ACHN (cell line): ENCODE results near the gene ADAMTS5.

Experiments
- DNase-seq: peaks from one replicate; pipeline ENCODE4 v3.0.0-alpha.2; 2015
- in situ Hi-C: cut with HindIII; loops from 2 replicates; pipeline ENCODE4 v1.10.0; 2017; ENCODE audit warnings: low sequenced_read_pairs, low pct_ligation_motif_present, low pct_unique_long_range_greater_than_20kb

Gene ADAMTS5

DNA sequence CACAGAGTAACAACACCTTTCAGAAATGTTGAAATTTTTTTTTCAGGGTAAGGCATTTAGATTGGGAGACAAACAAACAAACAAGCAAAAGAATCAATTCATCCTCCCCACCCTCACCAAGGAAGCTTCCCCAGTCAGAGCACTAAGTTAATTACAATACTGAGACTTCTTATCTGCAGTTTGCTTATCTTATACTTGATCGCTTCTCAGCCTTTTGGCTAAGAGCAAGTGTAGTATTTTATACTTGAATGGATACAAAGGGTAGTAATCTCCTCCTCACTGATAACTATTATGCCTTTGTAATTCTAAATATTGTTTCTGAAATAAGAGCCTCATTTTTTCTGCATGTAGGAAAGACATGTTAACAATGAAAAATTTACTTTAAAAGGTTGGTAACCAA is 54.4 kb downstream of the ADAMTS5 start:
- in situ Hi-C loops, result no loop called here
- no peak for DNase-seq

DNA sequence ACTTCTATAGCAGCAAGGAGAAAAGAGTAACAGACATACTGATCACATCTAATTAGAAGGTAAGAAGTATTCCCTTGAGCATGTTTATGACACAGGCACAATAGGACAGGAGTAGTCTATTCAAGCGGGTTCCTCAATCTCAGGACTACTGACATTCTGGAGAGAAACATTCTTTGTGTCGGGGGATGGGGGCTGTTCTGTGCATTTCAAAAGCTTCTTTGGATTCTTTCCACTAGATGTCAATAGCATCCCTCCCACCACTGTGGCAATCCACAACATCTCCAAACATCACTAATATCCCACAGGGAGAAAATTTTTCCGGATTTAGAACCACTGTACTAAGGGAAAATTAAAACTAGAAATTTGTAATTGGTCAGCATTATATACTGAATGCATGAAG is 56.9 kb downstream of the ADAMTS5 start:
- in situ Hi-C loops, result no loop called here
- peak; percentile 40 for DNase-seq

DNA sequence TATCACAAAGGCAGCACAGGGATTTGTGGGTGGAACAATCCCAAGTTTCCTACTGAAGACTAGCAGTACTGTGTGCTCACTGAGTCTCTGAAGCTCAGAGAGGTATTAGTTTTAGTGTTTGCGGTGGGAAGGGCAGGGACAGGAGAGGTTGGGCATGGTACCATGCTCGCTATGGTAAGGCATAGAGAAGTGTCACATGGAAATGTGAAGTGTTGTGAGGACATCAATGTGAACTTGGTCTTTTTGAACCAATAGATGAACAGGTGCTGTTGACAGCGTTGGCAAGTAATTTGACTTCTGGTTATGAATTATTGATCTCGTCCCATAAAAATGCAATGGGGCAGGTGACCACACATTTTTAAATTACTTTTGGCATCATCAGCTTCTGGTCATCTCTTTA is 65.9 kb downstream of the ADAMTS5 start:
- no peak for DNase-seq
- in situ Hi-C loops, result no loop called here

DNA sequence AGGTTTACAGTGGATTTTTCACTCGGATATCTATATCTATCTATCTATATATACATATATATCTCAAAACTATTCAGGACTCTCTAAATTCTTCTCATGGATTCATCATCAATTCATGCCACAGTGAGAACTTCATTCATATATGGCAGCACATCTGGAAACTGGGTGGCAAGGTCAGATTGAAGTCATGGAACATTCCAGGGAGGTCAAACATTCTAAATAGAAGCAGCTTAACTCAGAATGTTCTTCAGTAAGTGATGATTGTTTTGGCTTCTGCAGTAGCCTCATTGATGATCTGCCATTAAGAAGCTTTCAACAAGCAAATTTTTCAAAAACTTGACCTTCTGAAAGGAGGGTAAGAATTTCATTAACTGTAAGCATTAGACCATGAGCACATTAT is 74.7 kb downstream of the ADAMTS5 start:
- no peak for DNase-seq
- in situ Hi-C loops, result no loop called here

DNA sequence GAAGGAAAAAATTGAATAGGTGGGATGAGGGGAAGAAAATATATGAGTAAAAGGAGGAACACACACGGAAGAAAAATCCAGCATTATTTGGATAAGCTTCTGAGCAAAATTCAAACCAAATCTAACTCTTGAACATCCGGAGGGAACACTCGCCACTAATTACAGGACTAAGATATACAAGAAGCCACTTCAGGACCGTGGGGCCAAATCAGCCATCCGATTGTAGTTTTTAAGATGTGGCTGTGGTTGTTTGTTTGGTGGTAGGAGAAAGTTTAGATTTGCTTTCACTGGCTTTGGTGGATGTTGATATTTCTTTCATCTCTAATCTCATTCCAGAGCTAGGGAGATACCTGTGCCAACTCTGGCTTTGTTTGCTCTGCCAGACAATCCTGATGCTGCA is 78.0 kb downstream of the ADAMTS5 start:
- DNase-seq, result no peak
- in situ Hi-C loops, result no loop called here

DNA sequence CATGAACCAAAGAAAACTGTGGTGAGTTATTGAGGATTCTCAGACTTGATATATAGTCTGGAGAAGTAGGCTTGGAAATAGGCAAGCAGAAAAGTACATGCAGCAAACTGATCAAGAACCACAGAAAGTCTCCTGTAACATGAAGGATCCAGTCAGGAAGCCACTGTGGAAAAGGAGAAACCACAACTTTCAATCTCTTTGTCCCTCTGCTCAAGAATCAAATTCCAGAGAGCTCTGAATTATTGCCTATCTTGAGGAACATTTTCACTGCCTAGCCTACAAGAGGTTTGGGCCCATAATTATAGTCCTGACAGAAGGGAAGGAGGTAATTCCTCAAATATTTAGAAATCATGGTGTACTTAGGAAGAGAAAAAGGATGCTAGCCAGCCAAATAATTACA is 78.6 kb downstream of the ADAMTS5 start:
- in situ Hi-C loops, result no loop called here
- DNase-seq, result no peak

DNA sequence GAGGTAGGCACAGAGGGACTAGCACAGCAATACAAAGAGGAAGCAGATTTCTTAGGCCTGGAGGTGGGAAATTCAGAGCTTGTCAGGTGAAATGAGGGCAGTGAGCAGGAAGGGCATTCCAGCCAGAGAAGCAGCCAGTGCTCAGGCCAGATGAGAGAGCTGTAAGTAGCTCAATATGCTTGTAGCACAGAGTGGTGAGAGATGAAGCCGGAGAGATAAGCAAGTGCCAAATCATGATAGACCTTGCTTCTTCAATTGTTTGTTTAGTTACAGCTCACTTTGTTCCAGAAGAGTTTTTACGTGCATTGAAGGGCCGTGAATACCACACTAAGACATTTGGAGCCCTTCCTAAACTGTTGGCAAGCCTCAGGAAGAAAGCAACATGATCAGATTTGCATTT is 79.6 kb downstream of the ADAMTS5 start:
- in situ Hi-C loops, result no loop called here
- DNase-seq, result no peak

DNA sequence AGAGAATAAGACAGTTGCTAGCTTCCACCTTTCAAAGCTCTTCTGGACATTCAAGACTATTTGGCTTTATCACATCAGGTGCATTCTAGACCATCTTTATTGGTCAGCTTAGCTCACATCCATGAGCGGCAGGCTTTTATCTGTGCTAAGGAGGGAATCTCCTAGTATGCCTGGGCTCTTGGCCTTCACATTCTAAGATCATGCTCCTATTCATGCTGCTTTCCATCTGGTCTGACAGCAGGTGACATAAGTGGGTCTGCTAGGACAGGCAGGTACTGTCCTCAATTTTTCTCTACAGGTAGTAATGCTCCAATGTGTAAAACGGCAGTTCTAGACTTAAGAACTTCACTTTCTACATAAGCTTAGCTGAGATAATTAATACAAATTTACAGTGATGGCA is 82.5 kb downstream of the ADAMTS5 start:
- no peak for DNase-seq
- in situ Hi-C loops, result no loop called here

DNA sequence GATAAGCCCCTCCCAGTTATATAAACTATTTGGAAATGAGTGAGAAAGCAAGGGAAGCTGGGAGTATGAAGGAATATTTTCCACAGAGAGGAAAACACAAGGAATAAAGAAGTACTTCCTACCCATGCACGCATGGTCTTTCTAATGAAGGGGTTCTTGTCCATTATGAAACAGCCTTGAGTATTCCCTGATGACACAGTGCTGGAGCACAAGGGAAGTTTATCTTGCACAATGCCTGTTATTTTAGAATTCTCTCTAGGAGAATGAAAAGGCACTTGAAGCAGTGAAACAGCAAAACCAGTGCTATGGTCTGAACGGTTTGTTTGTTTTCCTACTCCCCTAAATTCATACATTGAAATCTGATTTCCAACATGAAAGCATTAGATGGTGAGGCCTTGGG is 83.1 kb downstream of the ADAMTS5 start:
- no peak for DNase-seq
- in situ Hi-C loops, result no loop called here

DNA sequence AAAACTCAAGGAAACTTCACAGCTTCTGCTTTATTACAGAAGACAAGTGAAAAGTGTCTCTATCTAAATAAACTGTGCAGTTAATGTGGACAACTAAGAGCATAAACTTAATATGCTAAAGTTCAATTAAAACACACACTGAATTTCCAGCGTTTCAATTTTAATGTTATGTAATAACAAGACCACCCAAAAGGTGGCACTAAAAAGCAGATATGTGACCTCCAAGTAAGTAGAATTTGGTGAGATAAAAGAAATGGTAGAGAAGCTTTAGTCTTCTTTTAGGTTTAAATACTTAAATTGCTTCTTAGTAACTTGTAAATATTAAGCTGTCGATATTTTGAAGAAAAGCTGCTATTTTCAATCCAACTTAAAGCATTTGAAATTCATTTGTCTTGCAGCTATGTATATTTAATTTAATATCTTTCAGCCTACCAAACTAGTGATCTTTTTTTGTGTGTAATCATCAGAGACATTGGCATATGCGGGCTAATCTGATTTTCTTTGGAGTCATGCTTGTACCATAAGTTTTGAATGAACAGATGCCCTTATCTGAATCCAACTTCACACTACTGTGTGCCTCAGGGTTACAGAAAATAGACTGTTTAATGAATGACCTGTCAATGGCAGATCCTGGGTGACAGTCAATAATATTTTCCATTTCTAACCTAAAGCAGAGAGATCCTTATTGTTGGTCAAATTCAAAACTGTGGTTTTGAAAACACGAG is 85.2 kb downstream of the ADAMTS5 start:
- in situ Hi-C loops, result no loop called here
- DNase-seq, result peak; percentile 43

DNA sequence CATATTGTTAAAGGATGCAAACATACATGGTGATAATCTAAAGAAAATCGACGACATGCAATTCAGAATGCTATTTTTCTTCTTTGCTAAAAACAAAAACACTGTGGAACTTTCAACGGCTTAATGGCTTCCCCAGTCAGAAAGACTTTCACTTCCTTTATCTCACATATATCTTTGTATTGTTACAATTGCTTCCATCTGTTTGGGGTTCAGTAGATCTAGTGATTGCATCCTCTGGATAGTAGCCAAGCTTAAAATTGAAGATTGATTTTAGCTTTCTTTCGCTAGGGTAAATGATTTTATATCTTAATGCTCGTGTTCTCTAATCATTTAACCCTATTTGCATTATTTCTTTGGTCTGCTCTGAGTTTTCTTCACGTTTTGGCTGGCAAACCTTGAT is 89.9 kb downstream of the ADAMTS5 start:
- in situ Hi-C loops, result no loop called here
- no peak for DNase-seq

DNA sequence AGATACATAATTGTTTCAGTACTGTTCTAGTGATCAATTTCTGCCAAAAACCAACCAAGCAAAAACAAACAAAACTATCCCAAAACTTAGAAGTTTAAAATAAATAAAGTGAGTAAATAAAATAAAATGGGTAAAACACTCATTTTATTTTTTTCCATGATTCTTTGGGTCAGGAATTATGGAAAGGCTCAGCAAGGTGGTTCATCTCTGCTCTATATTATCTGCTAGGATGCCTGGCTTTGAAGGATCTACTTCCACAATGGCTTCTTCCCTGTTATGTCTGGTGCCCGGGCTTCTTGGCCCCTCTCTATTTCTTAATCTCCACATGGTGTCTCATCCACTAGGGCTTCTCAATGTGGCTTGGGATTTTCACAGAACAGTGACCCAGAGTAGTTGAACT is 92.5 kb downstream of the ADAMTS5 start:
- in situ Hi-C loops, result no loop called here
- DNase-seq, result no peak
